Small intestine (tissue), 7 donors: ENCODE results near the gene MYH10. TPM values are rescaled to one million over a fixed set of nuclear protein-coding genes. Genes with fewer than 3 reads are reported as not detected.

Experiments
- DNase-seq, 2 donors: peaks; one replicate each; pipeline versions ENCODE4 v3.0.0 to v3.0.0-alpha.2; 2013
- FAIRE-seq: peaks from 2 replicates; lab custom pipeline; 2012; peaks lifted over from hg19 to GRCh38; lab: Jason Lieb, UNC
- H3K27ac ChIP-seq, 3 donors: one replicate each; pipeline ENCODE4 v1.5.1; 2013; ENCODE audit warnings: low read length in 2 of 3, mild to moderate bottlenecking in 2 of 3, control low read depth in 1 of 3, inconsistent platforms in 1 of 3, low read depth in 1 of 3, moderate library complexity in 1 of 3
- H3K27me3 ChIP-seq, 3 donors: one replicate each; pipeline ENCODE4 v1.6.1; 2013; ENCODE audit warnings: low read length in 3 of 3, inconsistent platforms in 1 of 3; ENCODE audit not compliant: control insufficient read depth in 3 of 3, insufficient read depth in 3 of 3
- H3K36me3 ChIP-seq, 3 donors: one replicate each; pipeline ENCODE4 v1.6.1; 2013; ENCODE audit warnings: low read length in 3 of 3, inconsistent platforms in 1 of 3, low read depth in 1 of 3, mild to moderate bottlenecking in 1 of 3, moderate library complexity in 1 of 3; ENCODE audit not compliant: control insufficient read depth in 3 of 3, insufficient read depth in 2 of 3
- H3K4me1 ChIP-seq, 3 donors: one replicate each; pipeline ENCODE4 v1.6.1; 2013; ENCODE audit warnings: low read length in 2 of 3, inconsistent platforms in 1 of 3, low read depth in 1 of 3, mild to moderate bottlenecking in 1 of 3, moderate library complexity in 1 of 3; ENCODE audit not compliant: control insufficient read depth in 3 of 3, insufficient read depth in 2 of 3
- H3K4me3 ChIP-seq, 3 donors: one replicate each; pipeline ENCODE4 v1.5.1; 2013; ENCODE audit warnings: low read length in 3 of 3, control low read depth in 1 of 3, inconsistent platforms in 1 of 3, low read depth in 1 of 3, mild to moderate bottlenecking in 1 of 3, moderate library complexity in 1 of 3
- H3K9me3 ChIP-seq, 2 donors: one replicate each; pipeline ENCODE4 v1.6.1; 2013; ENCODE audit warnings: low read depth in 1 of 2, low read length in 1 of 2; ENCODE audit not compliant: control insufficient read depth in 2 of 2, insufficient read depth in 1 of 2
- WGBS, 3 donors: extraction: QIAGEN DNeasy Blood & Tissue Kit; methylation state at CpG; one replicate each; pipeline ENCODE4 v1.1.7; 2013; 5-methylcytosine and 5-hydroxymethylcytosine counted together
- polyA plus RNA-seq, 4 donors: library from polyadenylated mRNA; stranded (reverse) in 3 of 4; unstranded in 1 of 4; fragments of 200-250 nt in 3 of 4; fragments of 120-200 nt in 1 of 4; gene quantifications; one replicate each; pipeline versions ENCODE4 v1.2.1 to v1.2.3, GENCODE V29; 2013
- donor health status: healthy with polysubstance abuse.
- donor health status: control.
- donor health status: control.
- donor health status: Bipolar disorder and iron deficiency.
- donor health status: healthy.

Gene MYH10
- polyA plus RNA-seq, 4 donors: 0.81 to 50.9 (median 3.8) TPM

DNA sequence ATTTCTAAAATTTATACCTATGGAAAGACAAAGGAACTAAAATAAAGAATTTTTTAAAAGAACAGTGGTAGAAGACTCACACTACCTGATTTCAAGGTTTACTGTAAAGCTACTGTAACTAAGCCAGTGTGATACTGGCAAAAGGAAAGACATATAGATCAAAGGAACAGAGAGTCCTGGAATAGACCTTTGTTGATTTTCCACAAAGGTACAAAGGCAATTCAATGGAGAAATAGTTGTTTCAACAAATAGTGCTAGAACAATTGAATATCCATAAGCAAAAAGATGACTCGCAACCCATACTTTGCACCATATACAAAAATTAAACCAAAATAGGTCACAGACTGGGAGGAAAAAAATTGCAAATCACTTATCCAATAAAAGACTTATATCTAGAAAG lies 36.7 kb downstream of the MYH10 start:
- FAIRE-seq (no peak), DNase-seq (no peak)
- no peaks in the 10 kb centered on the region for H3K27me3 ChIP-seq
- no peak overlapping the region for H3K27ac ChIP-seq
- H3K36me3 ChIP-seq: no peaks in the 10 kb centered on the region
- H3K9me3 ChIP-seq: no peaks in the 10 kb centered on the region
- H3K4me3 ChIP-seq: no peak overlapping the region
- H3K4me1 ChIP-seq: no peaks in the 10 kb centered on the region
- WGBS, 3 donors: 95 to 100% (median 95%) methylated on average over 1 of the region's 1 CpG

DNA sequence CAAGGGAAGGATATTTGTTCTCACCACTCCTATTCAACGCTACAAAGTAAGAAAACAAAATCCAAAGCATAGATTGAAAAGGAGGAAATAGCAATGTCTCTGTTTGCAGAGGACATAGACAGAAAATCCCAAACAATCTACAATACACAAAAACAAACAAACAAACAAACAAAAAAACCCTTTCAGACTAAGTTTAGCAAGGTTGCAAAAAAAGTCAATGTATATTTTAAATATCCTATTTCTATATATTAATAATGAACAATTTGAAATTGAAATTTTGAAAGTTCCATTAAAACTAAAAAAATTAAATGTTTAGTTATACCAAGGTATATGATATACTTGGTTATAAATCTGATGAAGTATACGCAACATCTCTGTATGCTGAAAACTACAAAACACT lies 37.2 kb downstream of the MYH10 start:
- no peak overlapping the region for H3K27ac ChIP-seq
- whole genome bisulfite sequencing, 3 donors: 94 to 98% (median 96%) methylated on average over 2 of the region's 2 CpGs
- no peaks in the 10 kb centered on the region for H3K27me3 ChIP-seq
- peaks cover 0 to under 1% (median 0%) of the 10 kb centered on the region in 3 donors for H3K4me1 ChIP-seq
- FAIRE-seq (no peak), DNase-seq (no peak)
- no peaks in the 10 kb centered on the region for H3K36me3 ChIP-seq
- no peaks in the 10 kb centered on the region for H3K9me3 ChIP-seq
- no peak overlapping the region for H3K4me3 ChIP-seq

DNA sequence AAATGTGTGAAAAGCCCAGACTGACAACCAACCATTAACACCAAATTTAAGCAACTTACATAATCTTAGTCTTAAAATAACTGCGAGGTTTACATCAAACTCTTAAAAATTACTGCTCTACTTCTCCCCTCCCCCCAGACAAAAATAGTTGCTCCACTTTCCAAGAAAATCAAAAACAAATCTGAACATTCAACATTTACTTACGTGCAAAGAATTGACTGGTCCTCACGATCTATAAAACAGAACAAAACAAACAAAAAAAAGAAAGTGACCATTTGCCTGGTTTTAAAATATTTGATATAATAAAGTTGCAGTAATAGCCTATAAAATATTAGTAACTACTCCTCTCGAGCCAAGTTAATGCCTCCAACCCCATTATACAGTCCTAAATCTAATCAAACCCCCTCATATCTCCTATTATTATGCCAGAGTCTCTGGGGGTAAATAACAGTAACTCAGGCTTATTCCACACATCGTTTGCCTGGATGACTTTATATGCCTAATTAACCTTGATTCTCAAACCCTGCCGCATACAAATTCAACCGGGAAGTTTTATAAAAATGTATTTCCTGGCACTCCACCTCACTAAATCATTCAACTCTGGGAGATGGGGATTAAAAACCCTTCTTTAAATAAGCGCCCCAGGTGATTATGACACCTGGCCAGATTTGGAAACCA lies 41.5 kb downstream of the MYH10 start:
- Histone ChIP-seq H3K36me3 (peaks cover 0 to 4% (median 0%) of the 10 kb centered on the region in 3 donors), H3K9me3 (peaks cover 0 to 6% of the 10 kb centered on the region in 2 donors), H3K4me3 (no peak overlapping the region), H3K27me3 (no peaks in the 10 kb centered on the region), H3K4me1 (peaks cover 0 to 14% (median 0%) of the 10 kb centered on the region in 3 donors), H3K27ac (no peak overlapping the region)
- DNase-seq (no peak), FAIRE-seq (no peak)
- WGBS, 3 donors: 43 to 60% (median 52%) methylated on average over 8 of the region's 8 CpGs

DNA sequence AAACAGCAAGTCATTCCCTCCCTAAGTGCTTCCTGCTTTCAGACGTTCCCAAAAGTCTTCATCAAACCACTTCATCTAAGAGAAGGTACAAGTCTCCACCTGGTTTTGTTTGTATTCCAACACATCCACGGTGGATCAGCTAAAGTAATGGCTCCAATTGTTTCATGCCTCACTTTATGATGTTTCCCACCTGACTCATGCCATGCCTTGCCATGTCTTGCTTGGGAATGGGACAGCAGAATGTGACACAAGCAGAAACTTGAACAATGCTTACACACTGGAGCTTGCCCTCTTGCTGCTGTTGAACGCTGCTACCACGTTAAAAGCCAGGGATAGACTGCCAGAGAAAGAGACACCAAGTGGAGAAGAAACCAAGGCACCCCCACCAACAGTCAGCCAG lies 43.8 kb downstream of the MYH10 start:
- WGBS, 3 donors: 56 to 70% (median 64%) methylated on average over 4 of the region's 4 CpGs
- H3K27me3 ChIP-seq: no peaks in the 10 kb centered on the region
- peaks cover 0 to 4% (median 0%) of the 10 kb centered on the region in 3 donors for H3K36me3 ChIP-seq
- H3K9me3 ChIP-seq: peaks cover 0 to 6% of the 10 kb centered on the region in 2 donors
- peaks cover 0 to 14% (median 0%) of the 10 kb centered on the region in 3 donors for H3K4me1 ChIP-seq
- H3K27ac ChIP-seq: no peak overlapping the region
- DNase-seq (no peak), FAIRE-seq (no peak)
- H3K4me3 ChIP-seq: no peak overlapping the region

DNA sequence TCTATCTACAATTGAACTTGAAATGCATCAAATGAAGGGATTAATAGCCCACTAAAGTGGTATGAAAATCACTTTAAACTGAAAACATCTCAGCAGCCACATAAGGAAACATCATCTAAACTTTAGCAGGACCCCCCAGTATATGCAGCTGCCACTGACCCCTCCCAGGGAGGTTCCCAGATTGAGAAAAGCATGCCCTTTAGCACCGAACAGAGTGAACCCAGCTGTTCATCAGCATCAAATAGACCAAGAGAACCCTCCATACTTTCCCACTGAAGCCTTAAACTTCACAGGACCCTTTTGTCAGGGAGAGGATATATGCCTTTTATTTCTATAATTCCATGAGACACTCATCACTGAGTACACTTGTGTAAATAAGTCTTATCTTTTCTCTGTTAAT lies 44.6 kb downstream of the MYH10 start:
- DNase-seq (no peak), FAIRE-seq (no peak)
- H3K27me3 ChIP-seq: no peaks in the 10 kb centered on the region
- H3K4me3 ChIP-seq: no peak overlapping the region
- no peak overlapping the region for H3K27ac ChIP-seq
- H3K36me3 ChIP-seq: peaks cover 0 to 4% (median 0%) of the 10 kb centered on the region in 3 donors
- WGBS, 3 donors: 41 to 68% (median 62%) methylated on average over 1 of the region's 1 CpG
- peaks cover 0 to 6% of the 10 kb centered on the region in 2 donors for H3K9me3 ChIP-seq
- peaks cover 0 to 14% (median 0%) of the 10 kb centered on the region in 3 donors for H3K4me1 ChIP-seq

DNA sequence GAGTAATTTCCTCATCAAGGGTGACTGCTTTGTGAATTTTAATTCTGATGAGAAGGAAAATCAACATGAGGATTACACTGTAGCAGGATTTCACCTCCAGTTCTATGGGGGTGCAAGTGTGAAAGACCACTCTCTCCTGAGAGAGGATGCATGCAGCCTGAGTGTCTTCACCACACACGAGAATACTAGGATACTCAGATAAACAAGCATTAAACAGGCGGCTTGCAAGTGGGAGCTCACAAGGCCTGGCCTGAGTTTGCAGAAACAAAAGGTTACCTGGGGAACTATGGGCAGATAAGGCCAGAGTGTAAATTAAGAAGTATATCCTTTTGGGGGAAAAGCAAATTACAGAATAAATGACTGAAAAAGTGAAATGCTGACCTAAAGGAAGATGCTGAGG lies 46.6 kb downstream of the MYH10 start:
- WGBS, 3 donors: 83 to 95% (median 84%) methylated on average over 2 of the region's 2 CpGs
- no peak overlapping the region for H3K27ac ChIP-seq
- H3K4me3 ChIP-seq: no peak overlapping the region
- peaks cover 0 to 4% (median 0%) of the 10 kb centered on the region in 3 donors for H3K36me3 ChIP-seq
- H3K9me3 ChIP-seq: peaks cover 0 to 6% of the 10 kb centered on the region in 2 donors
- no peaks in the 10 kb centered on the region for H3K27me3 ChIP-seq
- FAIRE-seq (no peak), DNase-seq (no peak)
- peaks cover 0 to 14% (median 0%) of the 10 kb centered on the region in 3 donors for H3K4me1 ChIP-seq

DNA sequence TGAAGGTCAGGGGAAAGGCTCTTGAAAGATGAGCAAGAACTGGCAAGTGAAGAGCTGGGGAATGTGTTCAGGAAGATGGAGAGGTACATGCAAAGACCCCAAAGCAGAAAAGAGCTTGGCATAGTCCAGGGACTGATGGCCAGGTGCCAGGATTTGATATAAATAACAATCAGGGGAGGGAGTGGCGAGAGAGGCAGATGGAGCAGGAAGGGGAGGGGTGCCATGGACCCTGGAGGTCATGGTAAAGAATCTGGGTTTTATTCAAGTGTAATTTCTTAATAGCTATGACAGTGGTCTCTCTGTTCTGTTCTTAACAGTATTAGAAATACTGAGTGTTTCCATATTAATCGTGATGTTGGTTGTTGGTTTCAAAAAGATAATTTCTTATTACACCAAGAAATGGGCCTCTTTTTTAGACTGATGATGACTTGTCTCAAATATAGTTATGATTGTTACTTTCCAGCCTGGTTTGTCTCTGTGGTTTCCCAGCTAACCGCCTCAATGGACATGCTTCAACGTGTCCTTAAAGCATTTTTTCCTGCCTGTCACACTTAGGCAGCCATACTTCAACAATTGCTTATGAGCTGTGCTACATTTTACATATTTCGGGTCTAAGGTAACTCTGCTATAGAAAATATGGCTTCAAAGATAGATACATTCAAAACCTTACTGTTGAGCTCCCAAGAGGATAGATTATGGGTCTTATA lies 49.4 kb downstream of the MYH10 start:
- Histone ChIP-seq H3K4me1 (no peaks in the 10 kb centered on the region), H3K36me3 (peaks cover 0 to 7% (median 0%) of the 10 kb centered on the region in 3 donors), H3K9me3 (no peaks in the 10 kb centered on the region), H3K27me3 (no peaks in the 10 kb centered on the region), H3K4me3 (no peak overlapping the region), H3K27ac (no peak overlapping the region)
- DNase-seq (no peak), FAIRE-seq (no peak)
- WGBS, 3 donors: 61 to 70% (median 68%) methylated on average over 5 of the region's 5 CpGs

DNA sequence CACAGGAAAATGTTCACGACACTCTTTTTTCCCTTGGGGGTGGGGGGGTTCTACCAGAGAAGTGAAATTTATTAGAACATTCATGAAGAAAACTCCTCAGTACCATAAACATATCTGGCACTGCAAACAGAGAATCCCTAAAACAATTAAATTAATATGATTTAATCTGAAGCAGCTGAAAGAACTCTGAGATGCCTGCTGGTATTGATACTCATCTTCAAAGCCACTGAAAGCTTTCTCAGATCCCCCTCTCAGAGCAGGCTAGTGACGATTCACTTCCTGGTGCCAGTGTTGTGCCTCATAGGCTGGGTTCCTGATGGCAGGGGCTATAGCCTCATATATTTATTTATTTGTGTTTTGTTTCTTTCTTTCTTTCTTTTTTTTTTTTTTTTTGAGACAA lies 52.7 kb downstream of the MYH10 start:
- no peak for DNase-seq
- Histone ChIP-seq H3K9me3 (no peaks in the 10 kb centered on the region), H3K27ac (no peak overlapping the region), H3K36me3 (peaks cover 0 to 10% (median 0%) of the 10 kb centered on the region in 3 donors), H3K4me1 (no peaks in the 10 kb centered on the region), H3K27me3 (no peaks in the 10 kb centered on the region), H3K4me3 (no peak overlapping the region)
- FAIRE-seq: no peak
- WGBS, 3 donors: 60 to 66% (median 63%) methylated on average over 2 of the region's 2 CpGs
